ENCODE data around the gene ZNF500. TPM values are rescaled to one million over a fixed set of nuclear protein-coding genes. Genes with fewer than 3 reads are reported as not detected.

The ZNF500 gene
- total and polyA plus RNA-seq, 2 donors (not counting 1 experiment from before 2014, with no cell fraction given) = 12.0 to 26.5 TPM

GRCh38 chr16:4792951-4793513 is 26.1 kb upstream of the ZNF500 start:
- Mint-ChIP-seq H3K9me3 (ENCODE audit: insufficient read depth) (no peaks in the 10 kb centered on the region), H3K27ac (no peak overlapping the region), H3K4me1 (no peaks in the 10 kb centered on the region), H3K4me3 (no peak overlapping the region), H3K27me3 (no peaks in the 10 kb centered on the region)
- Histone ChIP-seq H3K9ac (ENCODE audit: low read length) (no peak overlapping the region), H2AFZ (ENCODE audit: insufficient read depth, low read depth, low read length, poor library complexity, severe bottlenecking) (no peak overlapping the region), H3K27ac (ENCODE audit: low read length in 2 of 2) (no peak overlapping the region), H3K79me2 (ENCODE audit: control insufficient read depth, insufficient read depth, low read length) (no peaks in the 10 kb centered on the region), H3K27me3 (replicated peaks in 1 of 4; ENCODE audit: control extremely low read depth in 1 of 4, control insufficient read depth in 3 of 4, insufficient read depth in 4 of 4, low read length in 3 of 4) (peaks cover 0 to 6% (median 0%) of the 10 kb centered on the region in 4 experiments), H3K36me3 (replicated peaks in 1 of 2; ENCODE audit: control extremely low read depth in 1 of 2, control insufficient read depth in 1 of 2, extremely low read depth in 1 of 2, insufficient read depth in 2 of 2, low read length in 1 of 2) (no peaks in the 10 kb centered on the region), H3K4me2 (replicated peaks; ENCODE audit: low read depth, low read length, poor library complexity, severe bottlenecking) (no peak overlapping the region), H3K4me3 (ENCODE audit: control extremely low read depth in 1 of 5, extremely low read depth in 1 of 5, insufficient read depth in 1 of 5, low read depth in 2 of 5, low read length in 4 of 5) (no peak overlapping the region), H3K4me1 (ENCODE audit: control insufficient read depth in 2 of 2, insufficient read depth in 2 of 2, low read length in 2 of 2) (no peaks in the 10 kb centered on the region), H3K9me3 (ENCODE audit: control extremely low read depth in 1 of 3, control insufficient read depth in 2 of 3, insufficient read depth in 1 of 3, low read length in 2 of 3) (no peaks in the 10 kb centered on the region), H4K20me1 (ENCODE audit: control insufficient read depth, insufficient read depth, low read length, poor library complexity, severe bottlenecking) (no peaks in the 10 kb centered on the region)
- intact Hi-C loops (cut with micrococcal nuclease) = no loop called here
- no peak for DNase-seq
- TF ChIP-seq CTCF (IDR thresholded peaks at IDR 0.05) (no peak), EZH2 (IDR thresholded peaks at IDR 0.05; ENCODE audit: borderline replicate concordance, insufficient read depth, low read depth, low read length, poor library complexity, severe bottlenecking) (no peak)
- ChIA-PET CTCF (no interaction called here), POLR2A (no interaction called here)
- WGBS (ENCODE audit: insufficient coverage) = 86% methylated on average over 9 of the region's 13 CpGs
- ATAC-seq (ENCODE audit: low read depth) = no peak

- H3K27ac ChIP-seq (ENCODE audit: low read length in 2 of 2) = no peak overlapping the region
- H3K27ac Mint-ChIP-seq = no peak overlapping the region
- H3K9ac ChIP-seq (ENCODE audit: low read length) = no peak overlapping the region
- no peak overlapping the region for H3K4me2 ChIP-seq (replicated peaks; ENCODE audit: low read depth, low read length, poor library complexity, severe bottlenecking)
- H3K9me3 ChIP-seq (ENCODE audit: control extremely low read depth in 1 of 3, control insufficient read depth in 2 of 3, insufficient read depth in 1 of 3, low read length in 2 of 3) = no peaks in the 10 kb centered on the region
- ATAC-seq (ENCODE audit: low read depth) (no peak), DNase-seq (no peak)
- H3K36me3 ChIP-seq (replicated peaks in 1 of 2; ENCODE audit: control extremely low read depth in 1 of 2, control insufficient read depth in 1 of 2, extremely low read depth in 1 of 2, insufficient read depth in 2 of 2, low read length in 1 of 2) = no peaks in the 10 kb centered on the region
- no peak overlapping the region for H3K4me3 Mint-ChIP-seq
- POLR2A ChIA-PET = no interaction called here
- 45% methylated on average over 8 of the region's 10 CpGs for WGBS (ENCODE audit: insufficient coverage)
- H4K20me1 ChIP-seq (ENCODE audit: control insufficient read depth, insufficient read depth, low read length, poor library complexity, severe bottlenecking) = no peaks in the 10 kb centered on the region
- TF ChIP-seq CTCF (IDR thresholded peaks at IDR 0.05) = no peak
- no peak for TF ChIP-seq EZH2 (IDR thresholded peaks at IDR 0.05; ENCODE audit: borderline replicate concordance, insufficient read depth, low read depth, low read length, poor library complexity, severe bottlenecking)
- H3K9me3 Mint-ChIP-seq (ENCODE audit: insufficient read depth) = no peaks in the 10 kb centered on the region
- no peaks in the 10 kb centered on the region for H3K4me1 Mint-ChIP-seq
- H3K27me3 ChIP-seq (replicated peaks in 1 of 4; ENCODE audit: control extremely low read depth in 1 of 4, control insufficient read depth in 3 of 4, insufficient read depth in 4 of 4, low read length in 3 of 4) = peaks cover 0 to 6% (median 0%) of the 10 kb centered on the region in 4 experiments
- no peaks in the 10 kb centered on the region for H3K27me3 Mint-ChIP-seq
- H3K4me3 ChIP-seq (ENCODE audit: control extremely low read depth in 1 of 5, extremely low read depth in 1 of 5, insufficient read depth in 1 of 5, low read depth in 2 of 5, low read length in 4 of 5) = no peak overlapping the region
- intact Hi-C loops (cut with micrococcal nuclease) = no loop called here
- no peaks in the 10 kb centered on the region for H3K79me2 ChIP-seq (ENCODE audit: control insufficient read depth, insufficient read depth, low read length)
- no peak overlapping the region for H2AFZ ChIP-seq (ENCODE audit: insufficient read depth, low read depth, low read length, poor library complexity, severe bottlenecking)
- CTCF ChIA-PET = no interaction called here
- no peaks in the 10 kb centered on the region for H3K4me1 ChIP-seq (ENCODE audit: control insufficient read depth in 2 of 2, insufficient read depth in 2 of 2, low read length in 2 of 2)
These were observed 23.9 kb upstream of the ZNF500 start for GRCh38 chr16:4790871-4791270.

Data from B cell (primary cell).